ENCODE results near the gene EXOSC5. TPM values are rescaled to one million over a fixed set of nuclear protein-coding genes. Genes with fewer than 3 reads are reported as not detected.

Gene EXOSC5
- total RNA-seq, 1 experiment from 2014 or later: 58.7 TPM

GRCh38 chr19:41341669-41342490 lies 55.3 kb downstream of the EXOSC5 start:
- Histone ChIP-seq H3K23me2 (ENCODE audit: insufficient read length, low read depth, low read length, poor library complexity, severe bottlenecking) (no peaks in the 10 kb centered on the region), H2AFZ (ENCODE audit: low read length) (no peak overlapping the region), H3K18ac (ENCODE audit: insufficient read length, low read depth, low read length) (no peak overlapping the region), H4K5ac (ENCODE audit: insufficient read length, low read depth, low read length) (no peak overlapping the region), H2BK15ac (ENCODE audit: low read depth, low read length) (no peak overlapping the region), H3K4me2 (ENCODE audit: insufficient read depth, insufficient read length, low read length) (no peak overlapping the region), H2BK120ac (ENCODE audit: low read depth, low read length, poor library complexity, severe bottlenecking) (no peak overlapping the region), H4K20me1 (ENCODE audit: control insufficient read depth, insufficient read depth, insufficient read length) (no peaks in the 10 kb centered on the region), H3K4ac (ENCODE audit: low read depth, low read length) (no peak overlapping the region), H3K79me1 (ENCODE audit: insufficient read depth, low read depth, low read length, poor library complexity, severe bottlenecking) (no peaks in the 10 kb centered on the region), H4K8ac (replicated peaks; ENCODE audit: insufficient read length, low read depth, low read length) (no peak overlapping the region), H2BK20ac (ENCODE audit: low read depth, low read length, poor library complexity, severe bottlenecking) (no peak overlapping the region), H2BK12ac (ENCODE audit: insufficient read length, low read depth, low read length) (no peak overlapping the region), H3K79me2 (ENCODE audit: insufficient read depth, low read length) (no peaks in the 10 kb centered on the region), H3K27ac (ENCODE audit: insufficient read length, low read depth, low read length) (no peak overlapping the region), H3K27me3 (ENCODE audit: insufficient read depth, low read length) (no peaks in the 10 kb centered on the region), H3K9me3 (ENCODE audit: control insufficient read depth, low read depth, low read length) (no peaks in the 10 kb centered on the region), H3K4me1 (ENCODE audit: insufficient read depth, low read length) (no peaks in the 10 kb centered on the region), H3K9ac (ENCODE audit: extremely low read depth, insufficient read length, low read length) (no peak overlapping the region), H3T11ph (ENCODE audit: low read length) (no peak overlapping the region), H4K91ac (ENCODE audit: insufficient read length, low read depth, low read length) (no peak overlapping the region), H3K23ac (ENCODE audit: insufficient read length, low read depth, low read length) (no peak overlapping the region), H2BK5ac (ENCODE audit: insufficient read length, low read length) (no peak overlapping the region), H3K56ac (ENCODE audit: insufficient read length, low read depth, low read length) (no peak overlapping the region), H2AK5ac (ENCODE audit: insufficient read length, low read length) (no peak overlapping the region), H3K14ac (ENCODE audit: insufficient read depth, low read length) (no peak overlapping the region)
- H3K36me3 Mint-ChIP-seq (ENCODE audit: insufficient read depth in 1 of 3, low read depth in 3 of 3): peaks cover 0 to 45% (median under 1%) of the 10 kb centered on the region in 3 experiments; a peak in 3 of 7 replicates
- no peaks in the 10 kb centered on the region for H3K9me3 Mint-ChIP-seq
- no peak overlapping the region for H3K4me3 Mint-ChIP-seq
- no peak overlapping the region; a peak in 1 of 7 replicates for H3K27ac Mint-ChIP-seq
- DNase-seq: peak; percentile 75
- TF ChIP-seq CTCF (conservative IDR thresholded peaks at IDR 0.05): peak; percentile 46; the same call in 2 of the 3 replicates
- no peaks in the 10 kb centered on the region for H3K27me3 Mint-ChIP-seq (ENCODE audit: low read depth)
- no CpG with 5 or more reads among the region's 20 CpGs for WGBS (ENCODE audit: extremely low coverage, insufficient read length, low lambda C conversion rate)
- H3K4me1 Mint-ChIP-seq: no peaks in the 10 kb centered on the region
